NB4 (cell line): Measurements from ENCODE around the gene SLC22A13.

Experiments used
- CTCF ChIP-seq: IDR thresholded peaks from one replicate; pipeline ENCODE4 v1.5.1; 2012; ENCODE audit warnings: low read depth, low read length
- MAX ChIP-seq: IDR thresholded peaks from 2 replicates; pipeline ENCODE4 v1.6.1; 2011; ENCODE audit warnings: low read depth, low read length
- POLR2A ChIP-seq: IDR thresholded peaks from 2 replicates; pipeline ENCODE4 v1.6.1; 2011; ENCODE audit warnings: mild to moderate bottlenecking; ENCODE audit not compliant: insufficient read length; ENCODE audit errors: extremely low read depth

GRCh38 chr3:38235466-38235865, 30.1 kb upstream of the SLC22A13 start:
- no peak for TF ChIP-seq POLR2A
- no peak for TF ChIP-seq CTCF
- no peak for TF ChIP-seq MAX
